ENCODE measurements around the gene RIOX2.
"Not testable (repeated sequence)": the region's sequence is repeated elsewhere in the genome, so short reads cannot be mapped to it uniquely, and the experiment has no call there.

RIOX2 gene

GRCh38 chr3:97927704-97928103, 44.5 kb downstream of the RIOX2 start:
- no peak for FAIRE-seq
- no peak for DNase-seq (ENCODE audit: insufficient read length, low spot score)

DNA sequence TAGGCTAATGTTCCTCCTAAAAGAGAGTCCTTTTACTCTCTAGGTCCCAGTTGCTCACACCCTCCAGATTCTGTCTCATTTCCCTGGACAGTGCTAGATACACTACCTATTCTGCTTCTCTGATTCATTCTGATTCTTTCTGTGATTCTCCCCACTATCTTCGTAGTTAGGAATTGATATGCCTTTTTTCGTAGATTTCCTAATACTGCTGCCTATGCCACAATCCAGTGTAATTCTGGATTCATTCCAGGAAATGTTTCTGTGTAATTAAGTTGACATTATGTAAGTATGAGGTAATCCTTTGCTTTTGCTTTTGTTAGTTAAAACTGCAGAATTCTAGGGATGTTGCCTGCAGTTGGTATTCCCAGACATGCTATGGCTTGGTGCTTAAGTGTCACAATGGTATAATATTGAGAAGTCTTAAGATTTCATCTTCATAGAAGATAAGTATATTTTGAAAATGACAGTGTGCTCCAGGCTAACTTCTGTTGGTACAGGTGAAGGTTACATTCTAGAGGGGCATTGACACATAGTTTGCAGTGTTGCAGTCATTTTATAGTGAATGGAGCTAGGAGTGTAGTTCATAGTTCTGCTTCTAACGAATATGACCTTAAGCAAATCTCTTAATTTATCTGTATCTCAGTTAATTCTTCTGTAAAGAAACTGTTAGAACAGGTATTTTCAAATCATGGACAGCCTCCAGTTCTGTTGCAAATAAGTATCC, 54.3 kb downstream of the RIOX2 start:
- no peak for DNase-seq (ENCODE audit: insufficient read length, low spot score)

GRCh38 chr3:97916576-97916975, 55.7 kb downstream of the RIOX2 start:
- no peak for DNase-seq (ENCODE audit: insufficient read length, low spot score)
- no peak for FAIRE-seq

More for the DNA sequence above, 54.3 kb downstream of the RIOX2 start:
- FAIRE-seq: no peak

DNA sequence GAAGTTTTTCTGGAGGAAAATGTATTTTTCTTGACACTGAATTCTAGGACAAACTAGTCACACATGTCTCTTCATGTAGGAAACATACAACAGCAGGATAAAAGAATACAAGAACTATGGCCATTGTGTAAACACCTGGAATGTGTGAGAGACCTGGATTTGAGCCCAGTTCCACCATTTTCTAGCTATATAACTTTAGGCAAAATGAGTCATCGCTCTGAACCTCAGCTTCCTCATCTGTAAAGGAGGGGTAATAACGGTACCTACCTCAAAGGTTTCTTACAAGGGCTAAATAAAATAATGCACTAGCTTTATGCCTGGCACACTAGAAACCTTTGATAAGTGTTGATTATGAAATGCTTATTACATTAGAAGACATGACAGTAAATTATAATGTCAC, 57.8 kb downstream of the RIOX2 start:
- no peak for FAIRE-seq

DNA sequence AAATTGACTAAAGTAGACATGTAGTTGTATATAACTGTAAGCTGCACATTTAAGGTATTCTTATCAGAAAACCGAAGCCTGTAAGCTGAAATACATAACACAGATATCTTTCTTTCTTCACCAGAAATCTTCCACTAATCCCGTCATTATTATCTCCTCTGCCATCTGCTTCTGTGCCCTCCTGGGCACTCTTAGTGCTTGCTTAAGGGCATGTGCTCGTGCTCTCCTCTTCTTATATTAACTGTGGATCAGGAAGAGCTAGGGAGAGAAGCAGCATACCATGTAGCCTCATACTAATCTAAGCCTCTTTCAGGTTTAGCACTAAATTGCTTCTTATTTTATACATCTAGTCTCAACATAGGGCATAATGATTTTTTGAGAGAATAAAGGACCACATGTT, 60.8 kb downstream of the RIOX2 start:
- FAIRE-seq: no peak
- DNase-seq (ENCODE audit: insufficient read length, low spot score): no peak

More for the DNA sequence above, 57.8 kb downstream of the RIOX2 start:
- no peak for DNase-seq (ENCODE audit: insufficient read length, low spot score)

GRCh38 chr3:97910931-97911351, 61.3 kb downstream of the RIOX2 start:
- no peak for DNase-seq (ENCODE audit: insufficient read length, low spot score)
- no peak for FAIRE-seq

DNA sequence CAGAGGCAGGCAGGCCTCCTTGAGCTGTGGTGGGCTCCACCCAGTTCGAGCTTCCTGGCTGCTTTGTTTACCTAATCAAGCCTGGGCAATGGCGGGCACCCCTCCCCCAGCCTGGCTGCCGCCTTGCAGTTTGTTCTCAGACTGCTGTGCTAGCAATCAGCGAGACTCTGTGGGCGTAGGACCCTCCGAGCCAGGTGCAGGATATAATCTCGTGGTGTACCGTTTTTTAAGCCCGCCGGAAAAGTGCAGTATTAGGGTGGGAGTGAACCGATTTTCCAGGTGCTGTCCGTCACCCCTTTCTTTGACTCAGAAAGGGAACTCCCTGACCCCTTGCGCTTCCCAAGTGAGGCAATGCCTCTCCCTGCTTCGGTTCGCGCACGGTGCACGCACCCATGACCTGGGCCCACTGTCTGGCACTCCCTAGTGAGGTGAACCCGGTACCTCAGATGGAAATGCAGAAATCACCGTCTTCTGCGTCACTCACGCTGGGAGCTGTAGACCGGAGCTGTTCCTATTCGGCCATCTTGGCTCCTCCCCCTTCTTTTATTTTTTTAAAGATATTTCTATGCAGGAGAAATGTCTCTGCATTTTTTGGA, 61.9 kb downstream of the RIOX2 start:
- not testable (repeated sequence) for DNase-seq (ENCODE audit: insufficient read length, low spot score); FAIRE-seq

DNA sequence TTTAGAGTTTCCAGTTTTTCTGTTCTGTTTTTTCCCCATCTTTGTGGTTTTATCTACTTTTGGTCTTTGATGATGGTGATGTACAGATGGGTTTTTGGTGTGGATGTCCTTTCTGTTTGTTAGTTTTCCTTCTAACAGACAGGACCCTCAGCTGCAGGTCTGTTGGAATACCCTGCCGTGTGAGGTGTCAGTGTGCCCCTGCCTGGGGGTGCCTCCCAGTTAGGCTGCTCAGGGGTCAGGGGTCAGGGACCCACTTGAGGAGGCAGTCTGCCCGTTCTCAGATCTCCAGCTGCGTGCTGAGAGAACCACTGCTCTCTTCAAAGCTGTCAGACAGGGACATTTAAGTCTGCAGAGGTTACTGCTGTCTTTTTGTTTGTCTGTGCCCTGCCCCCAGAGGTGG, 62.4 kb downstream of the RIOX2 start:
- FAIRE-seq; DNase-seq (ENCODE audit: insufficient read length, low spot score): not testable (repeated sequence)

GRCh38 chr3:97901313-97902248, 70.7 kb downstream of the RIOX2 start:
- FAIRE-seq (no peak), DNase-seq (ENCODE audit: insufficient read length, low spot score) (no peak)

DNA sequence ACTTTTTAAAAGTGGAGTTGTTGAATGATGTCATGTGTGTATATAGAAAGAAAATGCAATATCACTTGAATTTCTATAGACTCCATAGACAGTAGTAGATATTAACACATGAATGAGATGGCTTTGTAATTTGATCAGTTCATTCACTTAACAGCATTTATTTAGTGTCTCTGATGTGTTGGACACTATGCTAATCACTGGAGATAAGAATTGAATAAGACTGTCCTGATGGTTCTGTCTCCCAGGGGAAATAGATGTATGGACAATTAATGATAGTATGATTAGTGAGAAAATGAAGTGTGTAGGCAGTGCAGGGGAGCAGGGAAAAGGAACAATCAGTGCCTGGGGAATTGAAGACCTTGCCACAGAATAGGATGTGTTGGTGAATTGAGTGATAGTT, 72.9 kb downstream of the RIOX2 start:
- FAIRE-seq: no peak

DNA sequence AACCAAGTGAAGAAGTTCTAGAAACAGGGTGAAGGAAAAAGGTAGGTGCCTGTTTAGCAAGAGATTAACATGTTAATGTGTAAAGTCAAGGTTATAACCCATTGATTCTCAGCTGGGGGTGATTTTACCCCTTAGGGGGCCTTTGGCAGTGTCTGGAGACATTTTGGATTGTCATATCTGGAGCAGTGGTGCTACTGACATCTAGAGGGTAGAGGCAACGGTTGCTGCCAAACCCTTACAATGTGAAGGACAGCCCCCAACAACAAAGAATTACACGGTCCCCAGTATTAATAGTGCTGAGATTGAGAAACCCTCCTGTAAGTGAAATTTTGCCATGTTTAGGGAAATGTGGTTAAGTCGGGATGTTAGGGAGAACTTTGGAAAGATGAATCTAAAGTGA, 75.7 kb downstream of the RIOX2 start:
- FAIRE-seq (no peak), DNase-seq (ENCODE audit: insufficient read length, low spot score) (no peak)

More for the DNA sequence above, 72.9 kb downstream of the RIOX2 start:
- DNase-seq (ENCODE audit: insufficient read length, low spot score): no peak

- no peak for FAIRE-seq
- no peak for DNase-seq (ENCODE audit: insufficient read length, low spot score)
Observed at GRCh38 chr3:97896129-97896528, 76.1 kb downstream of the RIOX2 start.

DNA sequence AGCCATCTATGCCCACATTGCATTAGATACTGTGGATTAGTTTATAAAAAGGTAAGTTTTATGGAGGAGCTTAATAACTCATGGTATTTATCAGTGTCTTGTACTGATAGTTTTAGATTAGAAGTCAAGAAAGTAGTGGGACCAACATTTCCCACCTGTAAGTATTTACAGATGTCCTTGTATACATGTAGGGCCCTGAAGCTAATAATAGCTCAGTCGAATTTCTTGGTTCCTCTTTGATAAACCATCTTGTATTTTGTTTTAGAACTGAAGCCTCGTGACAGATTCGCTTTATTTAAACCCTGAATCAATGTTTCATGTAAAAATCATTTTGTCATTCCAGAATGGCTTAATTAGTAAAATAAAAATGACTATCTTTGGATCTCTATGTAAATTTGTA, 77.0 kb downstream of the RIOX2 start:
- DNase-seq (ENCODE audit: insufficient read length, low spot score) (no peak), FAIRE-seq (no peak)

- DNase-seq (ENCODE audit: insufficient read length, low spot score) (no peak), FAIRE-seq (no peak)
Observed at GRCh38 chr3:97892852-97893251, 79.4 kb downstream of the RIOX2 start.
